Measurements from ENCODE around the gene SSH2.
A peak's percentile ranks its signal among the peaks of the same experiment; 100 is the strongest.
"Not testable (repeated sequence)": the region's sequence is repeated elsewhere in the genome, so short reads cannot be mapped to it uniquely, and the experiment has no call there.

SSH2 gene

GRCh38 chr17:29929533-29930408 lies at the start of gene SSH2:
TSS of gene SSH2 (minus strand) at chr17:29930228. CDS start at chr17:29930000, 228 bp downstream.
- in situ Hi-C loops (cut with HindIII; ENCODE audit: low pct_ligation_motif_present, low pct_unique_long_range_greater_than_20kb, low sequenced_read_pairs): loop anchor here (25.0 kb wide), 3 partner anchors 108 to 267 kb away; no protein-coding TSS in a partner anchor
- DNase-seq: peak; percentile 95

GRCh38 chr17:29977836-29978235 lies 47.8 kb upstream of the SSH2 start:
- DNase-seq: no peak
- in situ Hi-C loops (cut with HindIII; ENCODE audit: low pct_ligation_motif_present, low pct_unique_long_range_greater_than_20kb, low sequenced_read_pairs): no loop called here

- DNase-seq: no peak
- in situ Hi-C loops (cut with HindIII; ENCODE audit: low pct_ligation_motif_present, low pct_unique_long_range_greater_than_20kb, low sequenced_read_pairs): no loop called here
Observed at GRCh38 chr17:29973005-29973404, 43.0 kb upstream of the SSH2 start.

- no peak for DNase-seq
- in situ Hi-C loops (cut with HindIII; ENCODE audit: low pct_ligation_motif_present, low pct_unique_long_range_greater_than_20kb, low sequenced_read_pairs): no loop called here
Observed at GRCh38 chr17:29972277-29972676, 42.2 kb upstream of the SSH2 start.

- in situ Hi-C loops (cut with HindIII; ENCODE audit: low pct_ligation_motif_present, low pct_unique_long_range_greater_than_20kb, low sequenced_read_pairs): no loop called here
Observed at GRCh38 chr17:29968271-29968670, 38.2 kb upstream of the SSH2 start.

GRCh38 chr17:29962656-29963055 lies 32.6 kb upstream of the SSH2 start:
- no peak for DNase-seq
- in situ Hi-C loops (cut with HindIII; ENCODE audit: low pct_ligation_motif_present, low pct_unique_long_range_greater_than_20kb, low sequenced_read_pairs): no loop called here

More at GRCh38 chr17:29968271-29968670, 38.2 kb upstream of the SSH2 start:
- no peak for DNase-seq

GRCh38 chr17:29959658-29960337 lies 29.8 kb upstream of the SSH2 start:
- in situ Hi-C loops (cut with HindIII; ENCODE audit: low pct_ligation_motif_present, low pct_unique_long_range_greater_than_20kb, low sequenced_read_pairs): no loop called here
- DNase-seq: no peak

- in situ Hi-C loops (cut with HindIII; ENCODE audit: low pct_ligation_motif_present, low pct_unique_long_range_greater_than_20kb, low sequenced_read_pairs): no loop called here
- DNase-seq: no peak
Observed at GRCh38 chr17:29958947-29959657, 29.1 kb upstream of the SSH2 start.

- in situ Hi-C loops (cut with HindIII; ENCODE audit: low pct_ligation_motif_present, low pct_unique_long_range_greater_than_20kb, low sequenced_read_pairs); DNase-seq: not testable (repeated sequence)
Observed at GRCh38 chr17:29957488-29957887, 27.5 kb upstream of the SSH2 start.

- in situ Hi-C loops (cut with HindIII; ENCODE audit: low pct_ligation_motif_present, low pct_unique_long_range_greater_than_20kb, low sequenced_read_pairs): no loop called here
- DNase-seq: no peak
Observed at GRCh38 chr17:29956225-29956624, 26.2 kb upstream of the SSH2 start.

- in situ Hi-C loops (cut with HindIII; ENCODE audit: low pct_ligation_motif_present, low pct_unique_long_range_greater_than_20kb, low sequenced_read_pairs): no loop called here
- no peak for DNase-seq
Observed at GRCh38 chr17:29954405-29954804, 24.4 kb upstream of the SSH2 start.

- in situ Hi-C loops (cut with HindIII; ENCODE audit: low pct_ligation_motif_present, low pct_unique_long_range_greater_than_20kb, low sequenced_read_pairs): loop anchor here (25.0 kb wide), 3 partner anchors 88 to 287 kb away; no protein-coding TSS in a partner anchor
- no peak for DNase-seq
Observed at GRCh38 chr17:29949696-29950095, 19.7 kb upstream of the SSH2 start.

GRCh38 chr17:29948448-29949215 lies 18.6 kb upstream of the SSH2 start:
- in situ Hi-C loops (cut with HindIII; ENCODE audit: low pct_ligation_motif_present, low pct_unique_long_range_greater_than_20kb, low sequenced_read_pairs): loop anchor here (25.0 kb wide), 3 partner anchors 89 to 286 kb away; no protein-coding TSS in a partner anchor
- no peak for DNase-seq

GRCh38 chr17:29945281-29945680 lies 15.3 kb upstream of the SSH2 start:
- in situ Hi-C loops (cut with HindIII; ENCODE audit: low pct_ligation_motif_present, low pct_unique_long_range_greater_than_20kb, low sequenced_read_pairs): loop anchor here (25.0 kb wide), 3 partner anchors 92 to 283 kb away; no protein-coding TSS in a partner anchor
- no peak for DNase-seq

GRCh38 chr17:29941334-29941733 lies 11.3 kb upstream of the SSH2 start, which contains the start of gene EFCAB5:
TSS of gene EFCAB5 (plus strand) at chr17:29941634. CDS start at chr17:29941797, 163 bp downstream.
- no peak for DNase-seq
- in situ Hi-C loops (cut with HindIII; ENCODE audit: low pct_ligation_motif_present, low pct_unique_long_range_greater_than_20kb, low sequenced_read_pairs): loop anchor here (25.0 kb wide), 3 partner anchors 96 to 279 kb away; no protein-coding TSS in a partner anchor

- in situ Hi-C loops (cut with HindIII; ENCODE audit: low pct_ligation_motif_present, low pct_unique_long_range_greater_than_20kb, low sequenced_read_pairs): loop anchor here (25.0 kb wide), 3 partner anchors 101 to 274 kb away; no protein-coding TSS in a partner anchor
- no peak for DNase-seq
Observed at GRCh38 chr17:29936724-29937123, 6.7 kb upstream of the SSH2 start.

GRCh38 chr17:29935909-29936308 lies 5.9 kb upstream of the SSH2 start:
- in situ Hi-C loops (cut with HindIII; ENCODE audit: low pct_ligation_motif_present, low pct_unique_long_range_greater_than_20kb, low sequenced_read_pairs): loop anchor here (25.0 kb wide), 3 partner anchors 101 to 274 kb away; no protein-coding TSS in a partner anchor
- not testable (repeated sequence) for DNase-seq

- peak; percentile 80 for DNase-seq
- in situ Hi-C loops (cut with HindIII; ENCODE audit: low pct_ligation_motif_present, low pct_unique_long_range_greater_than_20kb, low sequenced_read_pairs): loop anchor here (25.0 kb wide), 3 partner anchors 104 to 271 kb away; no protein-coding TSS in a partner anchor
Observed at GRCh38 chr17:29933379-29933778, 3.4 kb upstream of the SSH2 start.
